ENCODE data around the gene TYMP. TPM values are rescaled to one million over a fixed set of nuclear protein-coding genes. Genes with fewer than 3 reads are reported as not detected.

Gene TYMP
- total and polyA plus RNA-seq, 2 of the 8 experiments (the other 6 are each of a cell fraction or from before 2014, with no cell fraction given): 0.43 to 0.48 TPM

GRCh38 chr22:50486561-50487289 lies 43.1 kb downstream of the TYMP start, which contains the start of gene MIOX:
Gene MIOX (plus strand): TSS chr22:50486859. CDS start chr22:50486898, 39 bp downstream.
- H2BK5ac ChIP-seq (ENCODE audit: low read depth, low read length): no peak within 1 kb of the TSS
- H3K4ac ChIP-seq (replicated peaks; ENCODE audit: insufficient read length, low read depth, low read length): no peak within 1 kb of the TSS
- no peak within 1 kb of the TSS for H3K23ac ChIP-seq (ENCODE audit: insufficient read length)
- no peak within 1 kb of the TSS for H2BK20ac ChIP-seq (ENCODE audit: low read length)
- no peak for DNase-seq (ENCODE audit: low read depth in 1 of 2, low spot score in 2 of 2)
- POLR2A ChIA-PET (ENCODE audit: partially characterized antibody): interaction anchor here (0.9 to 4.8 kb wide), 6 partner anchors 10 to 39 kb away, joined by 3 to 21 read pairs (median 12); partner anchors contain the start of gene SCO2
- 83% methylated on average over 23 of the region's 23 CpGs; no CpG with 5 or more reads in 1 of the 2 experiments for WGBS, 2 experiments (ENCODE audit: extremely low coverage in 1 of 2, insufficient coverage in 1 of 2, insufficient read length in 1 of 2, insufficient replicate concordance in 2 of 2, low coverage in 1 of 2, low lambda C conversion rate in 2 of 2, missing lambda C conversion rate in 1 of 2)
- H3K4me1 ChIP-seq (replicated peaks in 1 of 4; ENCODE audit: control insufficient read depth in 3 of 4, insufficient read depth in 4 of 4, low read length in 3 of 4): peaks cover 0 to 5% (median 0%) of the 10 kb centered on the region in 4 experiments; a peak in 3 of 7 replicates
- H3K27me3 ChIP-seq (replicated peaks in 1 of 4; ENCODE audit: control insufficient read depth in 3 of 4, extremely low read depth in 1 of 4, insufficient read depth in 3 of 4, low read length in 3 of 4): peaks cover 0 to 2% (median 0%) of the 10 kb centered on the region in 4 experiments; a peak in 1 of 7 replicates
- no peak within 1 kb of the TSS for H3K27ac ChIP-seq (ENCODE audit: low read depth, low read length)
- no peak within 1 kb of the TSS for H3K18ac ChIP-seq (ENCODE audit: extremely low read depth, low read length)
- no peak within 1 kb of the TSS for H2AFZ ChIP-seq (ENCODE audit: low read length)
- H2BK15ac ChIP-seq (ENCODE audit: low read length): no peak within 1 kb of the TSS
- H3K79me2 ChIP-seq (ENCODE audit: control insufficient read depth in 1 of 2, insufficient read depth in 2 of 2, low read length in 2 of 2): no peaks in the 10 kb centered on the region
- H2BK12ac ChIP-seq (ENCODE audit: low read depth, low read length): no peak within 1 kb of the TSS
- H3K4me2 ChIP-seq (ENCODE audit: insufficient read depth in 1 of 2, low read depth in 2 of 2, low read length in 2 of 2): no peak within 1 kb of the TSS
- H3K36me3 ChIP-seq (ENCODE audit: control insufficient read depth in 2 of 4, insufficient read depth in 4 of 4, low read length in 3 of 4): 0 out of 8 replicates have a peak, but pooled peaks cover 0 to 2% (median 0%) of the 10 kb centered on the region in 4 experiments
- H3K9ac ChIP-seq (replicated peaks in 1 of 4; ENCODE audit: extremely low read depth in 1 of 4, low read depth in 3 of 4, low read length in 3 of 4): no peak within 1 kb of the TSS
- H4K5ac ChIP-seq (ENCODE audit: insufficient read length, low read depth, low read length): no peak within 1 kb of the TSS
- no peak within 1 kb of the TSS for H2BK120ac ChIP-seq (replicated peaks; ENCODE audit: low read depth, low read length)
- H3K23me2 ChIP-seq (ENCODE audit: low read depth, low read length): no peaks in the 10 kb centered on the region; the same call in 1 of the 2 replicates
- FAIRE-seq: no peak
- peaks cover 0 to 3% of the 10 kb centered on the region in 2 experiments for H4K20me1 ChIP-seq (replicated peaks in 1 of 2; ENCODE audit: control insufficient read depth in 1 of 2, insufficient read depth in 2 of 2, low read length in 2 of 2)
- peak within 1 kb of the TSS; percentile 92 for H4K8ac ChIP-seq (ENCODE audit: extremely low read depth, insufficient read depth, low read length)
- H2AK5ac ChIP-seq (ENCODE audit: low read depth, low read length): no peak within 1 kb of the TSS
- H3K9me3 ChIP-seq (ENCODE audit: insufficient read depth in 2 of 2, low read depth in 1 of 2, low read length in 1 of 2): no peaks in the 10 kb centered on the region
- H3K79me1 ChIP-seq (ENCODE audit: low read depth, low read length): no peaks in the 10 kb centered on the region
- no peak within 1 kb of the TSS for H4K91ac ChIP-seq (replicated peaks; ENCODE audit: insufficient read length, low read length)
- no peak within 1 kb of the TSS for H3K56ac ChIP-seq (replicated peaks; ENCODE audit: insufficient read length, low read depth, low read length)
- no peak within 1 kb of the TSS for H3K4me3 ChIP-seq (ENCODE audit: extremely low read depth in 1 of 4, insufficient read depth in 2 of 4, low read depth in 3 of 4, low read length in 4 of 4)
- no peak within 1 kb of the TSS for H3K14ac ChIP-seq (ENCODE audit: insufficient read length)
- CTCF ChIA-PET (ENCODE audit: partially characterized antibody): interaction anchor here (0.7 to 5.6 kb wide), 5 partner anchors 10 to 134 kb away, joined by 3 to 54 read pairs (median 3); no protein-coding TSS in a partner anchor
- TF ChIP-seq SP1 (IDR thresholded peaks at IDR 0.05; ENCODE audit: low read depth, low read length): no peak
- TF ChIP-seq TAF7 (optimal IDR thresholded peaks at IDR 0.05; ENCODE audit: borderline replicate concordance, low read depth, low read length): no peak
- TF ChIP-seq, protein P1, sequence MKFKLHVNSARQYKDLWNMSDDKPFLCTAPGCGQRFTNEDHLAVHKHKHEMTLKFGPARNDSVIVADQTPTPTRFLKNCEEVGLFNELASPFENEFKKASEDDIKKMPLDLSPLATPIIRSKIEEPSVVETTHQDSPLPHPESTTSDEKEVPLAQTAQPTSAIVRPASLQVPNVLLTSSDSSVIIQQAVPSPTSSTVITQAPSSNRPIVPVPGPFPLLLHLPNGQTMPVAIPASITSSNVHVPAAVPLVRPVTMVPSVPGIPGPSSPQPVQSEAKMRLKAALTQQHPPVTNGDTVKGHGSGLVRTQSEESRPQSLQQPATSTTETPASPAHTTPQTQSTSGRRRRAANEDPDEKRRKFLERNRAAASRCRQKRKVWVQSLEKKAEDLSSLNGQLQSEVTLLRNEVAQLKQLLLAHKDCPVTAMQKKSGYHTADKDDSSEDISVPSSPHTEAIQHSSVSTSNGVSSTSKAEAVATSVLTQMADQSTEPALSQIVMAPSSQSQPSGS (IDR thresholded peaks at IDR 0.05; ENCODE audit: low read length): no peak
- TF ChIP-seq RFX5 (IDR thresholded peaks at IDR 0.05; ENCODE audit: borderline replicate concordance, low read depth, low read length): no peak
- TF ChIP-seq TCF12 (IDR thresholded peaks at IDR 0.05; ENCODE audit: low read depth, low read length): no peak
- no peak for TF ChIP-seq PHF8 (conservative IDR thresholded peaks at IDR 0.05; ENCODE audit: low read depth, low read length)
- TF ChIP-seq RBBP5 (IDR thresholded peaks at IDR 0.05; ENCODE audit: borderline replicate concordance, low read depth, low read length): no peak
